AG09309 (cell line): ENCODE data around the gene SLIT3.

Experiments used
- DNase-seq: peaks from one replicate; pipeline ENCODE4 v3.0.0-alpha.2; 2010; ENCODE audit warnings: low read depth
- H3K4me3 ChIP-seq: 2 replicates; pipeline ENCODE4 v1.5.1; 2011; ENCODE audit warnings: mild to moderate bottlenecking, low read depth, low read length, moderate library complexity; ENCODE audit not compliant: control insufficient read depth
- CTCF ChIP-seq: IDR thresholded peaks from 2 replicates; pipeline ENCODE4 v1.5.1; 2011; ENCODE audit warnings: mild to moderate bottlenecking, low read depth, low read length, inconsistent platforms; ENCODE audit not compliant: insufficient read depth, control insufficient read depth; ENCODE audit errors: missing control alignments

Gene SLIT3

GRCh38 chr5:169158764-169159163 is 142.2 kb downstream of the SLIT3 start:
- no peak for DNase-seq
- TF ChIP-seq CTCF = no peak

GRCh38 chr5:169157064-169157463 is 143.9 kb downstream of the SLIT3 start:
- no peak for DNase-seq

More at GRCh38 chr5:169158764-169159163, 142.2 kb downstream of the SLIT3 start:
- no peak overlapping the region for H3K4me3 ChIP-seq

GRCh38 chr5:169154679-169155078 is 146.3 kb downstream of the SLIT3 start:
- DNase-seq = no peak

More at GRCh38 chr5:169157064-169157463, 143.9 kb downstream of the SLIT3 start:
- TF ChIP-seq CTCF = no peak
- H3K4me3 ChIP-seq = no peak overlapping the region

GRCh38 chr5:169153405-169153804 is 147.5 kb downstream of the SLIT3 start:
- no peak for TF ChIP-seq CTCF
- no peak for DNase-seq

More at GRCh38 chr5:169154679-169155078, 146.3 kb downstream of the SLIT3 start:
- H3K4me3 ChIP-seq = no peak overlapping the region
- no peak for TF ChIP-seq CTCF

GRCh38 chr5:169152946-169153345 is 148.0 kb downstream of the SLIT3 start:
- TF ChIP-seq CTCF = no peak
- no peak for DNase-seq
- no peak overlapping the region for H3K4me3 ChIP-seq

More at GRCh38 chr5:169153405-169153804, 147.5 kb downstream of the SLIT3 start:
- no peak overlapping the region for H3K4me3 ChIP-seq

GRCh38 chr5:169152453-169152852 is 148.5 kb downstream of the SLIT3 start:
- no peak overlapping the region for H3K4me3 ChIP-seq
- TF ChIP-seq CTCF = no peak
- no peak for DNase-seq
